Naive thymus-derived CD8-positive, alpha-beta T cell (primary cell): Measurements from ENCODE around the gene OPRL1. TPM values are rescaled to one million over a fixed set of nuclear protein-coding genes. Genes with fewer than 3 reads are reported as not detected.
"Not testable (repeated sequence)": the region's sequence is repeated elsewhere in the genome, so short reads cannot be mapped to it uniquely, and the experiment has no call there.

Experiments
- ATAC-seq, 2 donors: fragments of 150-1000 bp; cut with Tn5 transposase in 1 of 2; sonication (Bioruptor Pico), chemical (Tn5 transposase) in 1 of 2; 1 replicate in 1 of 2; 2 replicates in 1 of 2; pipeline ENCODE4 v1.10.0; 2021; ENCODE audit warnings: mild to moderate bottlenecking in 2 of 2, moderate library complexity in 2 of 2
- POLR2A ChIA-PET: fragments of 350-600 bp; sonication (Branson Sonifier 250); formaldehyde crosslinking; loops from one replicate; lab custom pipeline; 2021; ENCODE audit warnings: antibody characterized with exemption; lab: Charles Lee
- DNase-seq, 10 donors: peaks; one replicate each; pipeline versions ENCODE4 v3.0.0 to v3.0.0-alpha.2; 2020 to 2022
- H3K27ac Mint-ChIP-seq, 10 donors: one replicate each; pipeline ENCODE4 v1.8.0; 2020 to 2022; ENCODE audit warnings: mild to moderate bottlenecking in 10 of 10, mixed read lengths in 10 of 10, moderate library complexity in 4 of 10, inconsistent platforms in 1 of 10
- H3K27me3 Mint-ChIP-seq, 5 donors: one replicate each; pipeline ENCODE4 v1.8.0; 2021 to 2022; ENCODE audit warnings: mixed read lengths in 5 of 5
- H3K36me3 Mint-ChIP-seq, 3 donors: one replicate each; pipeline ENCODE4 v1.8.0; 2020 to 2022; ENCODE audit warnings: mixed read lengths in 3 of 3, mild to moderate bottlenecking in 2 of 3, inconsistent platforms in 1 of 3
- H3K4me1 Mint-ChIP-seq, 4 donors: one replicate each; pipeline ENCODE4 v1.8.0; 2021 to 2022; ENCODE audit warnings: mixed read lengths in 4 of 4
- H3K4me3 Mint-ChIP-seq, 10 donors: one replicate each; pipeline ENCODE4 v1.8.0; 2020 to 2022; ENCODE audit warnings: mild to moderate bottlenecking in 10 of 10, mixed read lengths in 10 of 10, moderate library complexity in 6 of 10, inconsistent platforms in 1 of 10
- H3K9me3 Mint-ChIP-seq, 9 donors: one replicate each; pipeline ENCODE4 v1.8.0; 2020 to 2022; ENCODE audit warnings: mixed read lengths in 9 of 9, mild to moderate bottlenecking in 3 of 9, inconsistent platforms in 1 of 9, moderate library complexity in 1 of 9
- polyA plus RNA-seq, 3 donors: library from polyadenylated mRNA; unstranded; fragments of 300-500 nt; fragmentation: Illumina TruSeq; gene quantifications; one replicate each; pipeline ENCODE4 v1.2.3, GENCODE V29; 2021
- total RNA-seq, 8 experiments: library from RNA in 2 of 8; stranded (reverse) in 2 of 8; gene quantifications; one replicate each; pipeline ENCODE4 v1.2.3 and lab custom pipeline; 2021 to 2026

Gene OPRL1
- total and polyA plus RNA-seq, 5 experiments from 2014 or later: 0.77 to 1.6 (median 0.91) TPM

DNA sequence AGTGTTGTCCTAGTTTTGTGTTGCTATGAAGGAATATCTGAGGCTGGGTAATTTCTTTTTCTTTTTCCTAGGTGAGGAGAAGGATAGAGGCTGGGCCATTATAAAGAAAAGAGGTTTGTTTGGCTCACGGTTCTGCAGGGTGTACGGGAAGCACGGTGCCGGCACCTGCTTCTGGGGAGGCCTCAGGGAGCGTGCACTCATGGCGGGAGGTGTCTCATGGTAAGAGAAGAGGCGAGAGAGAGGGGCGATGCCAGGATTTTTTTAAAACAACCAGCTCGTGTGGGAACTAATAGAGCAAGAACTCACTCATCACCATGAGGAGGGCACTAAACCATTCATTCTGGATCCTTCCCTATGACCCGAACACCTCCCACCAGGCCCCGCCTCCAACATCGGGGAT lies 41.7 kb downstream of the OPRL1 start:
- peaks cover 0 to 10% (median 2%) of the 10 kb centered on the region in 5 donors for H3K27me3 Mint-ChIP-seq
- no peaks in the 10 kb centered on the region for H3K9me3 Mint-ChIP-seq
- no peak overlapping the region for H3K4me3 Mint-ChIP-seq
- no peaks in the 10 kb centered on the region for H3K36me3 Mint-ChIP-seq
- peak in 2 of 10 donors; percentile 4 to 15 for DNase-seq
- H3K4me1 Mint-ChIP-seq: peaks cover 7 to 9% (median 9%) of the 10 kb centered on the region in 4 donors
- ATAC-seq: no peak
- H3K27ac Mint-ChIP-seq: no peak overlapping the region
- POLR2A ChIA-PET: interaction anchor here (1.9 to 3.4 kb wide), 3 partner anchors 37 to 82 kb away, joined by 9 to 13 read pairs (median 13); partner anchors contain the start of genes LKAAEAR1, OPRL1 and RGS19

DNA sequence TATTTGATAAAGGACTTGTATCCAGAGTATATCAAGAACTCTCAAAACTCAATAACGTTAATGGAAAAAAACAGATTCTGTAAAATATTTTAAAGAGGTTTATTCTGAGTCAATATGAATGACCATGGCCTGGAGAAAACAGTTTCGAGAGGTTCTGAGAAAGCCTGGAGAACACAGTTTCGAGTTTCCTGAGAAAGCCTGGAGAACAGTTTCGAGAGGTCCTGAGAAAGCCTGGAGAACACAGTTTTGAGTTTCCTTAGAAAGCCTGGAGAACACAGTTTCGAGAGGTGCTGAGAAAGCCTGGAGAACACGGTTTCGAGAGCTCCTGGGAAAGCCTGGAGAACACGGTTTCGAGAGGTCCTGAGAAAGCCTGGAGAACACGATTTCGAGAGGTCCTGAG lies 43.0 kb downstream of the OPRL1 start:
- H3K27me3 Mint-ChIP-seq, ATAC-seq, POLR2A ChIA-PET: not testable (repeated sequence)

DNA sequence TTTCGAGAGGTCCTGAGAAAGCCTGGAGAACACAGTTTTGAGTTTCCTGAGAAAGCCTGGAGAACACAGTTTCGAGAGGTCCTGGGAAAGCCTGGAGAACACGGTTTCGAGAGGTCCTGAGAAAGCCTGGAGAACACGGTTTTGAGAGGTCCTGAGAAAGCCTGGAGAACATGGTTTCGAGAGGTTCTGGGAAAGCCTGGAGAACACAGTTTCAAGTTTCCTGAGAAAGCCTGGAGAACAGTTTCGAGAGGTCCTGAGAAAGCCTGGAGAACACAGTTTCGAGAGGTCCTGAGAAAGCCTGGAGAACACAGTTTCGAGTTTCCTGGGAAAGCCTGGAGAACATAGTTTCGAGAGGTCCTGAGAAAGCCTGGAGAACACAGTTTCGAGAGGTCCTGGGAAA lies 43.6 kb downstream of the OPRL1 start:
- H3K4me3 Mint-ChIP-seq, H3K4me1 Mint-ChIP-seq, POLR2A ChIA-PET, H3K27ac Mint-ChIP-seq, H3K9me3 Mint-ChIP-seq, ATAC-seq, H3K36me3 Mint-ChIP-seq: not testable (repeated sequence)
- peaks cover 3 to 15% (median 7%) of the 10 kb centered on the region in 5 donors for H3K27me3 Mint-ChIP-seq
- DNase-seq: peak in 1 of 10 donors; percentile 8

More for the DNA sequence above, 43.0 kb downstream of the OPRL1 start:
- not testable (repeated sequence) for H3K4me3 Mint-ChIP-seq, H3K27ac Mint-ChIP-seq, H3K4me1 Mint-ChIP-seq, H3K36me3 Mint-ChIP-seq, H3K9me3 Mint-ChIP-seq
- peak in 1 of 10 donors; percentile 18 for DNase-seq

GRCh38 chr20:64129146-64129782 lies 49.4 kb downstream of the OPRL1 start:
- peak in 1 of 10 donors; percentile 58 for DNase-seq
- no peak for ATAC-seq
- Mint-ChIP-seq H3K27ac (peak overlapping the region in 2 of 10 donors; percentile 13 to 43), H3K27me3 (peaks cover 11 to 30% (median 16%) of the 10 kb centered on the region in 5 donors), H3K4me3 (no peak overlapping the region), H3K36me3 (no peaks in the 10 kb centered on the region), H3K9me3 (no peaks in the 10 kb centered on the region), H3K4me1 (peaks cover 0 to 2% (median 0%) of the 10 kb centered on the region in 4 donors)
- POLR2A ChIA-PET: interaction anchor here (0.7 kb wide), 1 partner anchor 386 kb away, joined by 3 read pairs; no protein-coding TSS in a partner anchor

- no peaks in the 10 kb centered on the region for H3K36me3 Mint-ChIP-seq
- DNase-seq (no peak), ATAC-seq (no peak)
Measured at GRCh38 chr20:64130271-64130670, 50.4 kb downstream of the OPRL1 start.

DNA sequence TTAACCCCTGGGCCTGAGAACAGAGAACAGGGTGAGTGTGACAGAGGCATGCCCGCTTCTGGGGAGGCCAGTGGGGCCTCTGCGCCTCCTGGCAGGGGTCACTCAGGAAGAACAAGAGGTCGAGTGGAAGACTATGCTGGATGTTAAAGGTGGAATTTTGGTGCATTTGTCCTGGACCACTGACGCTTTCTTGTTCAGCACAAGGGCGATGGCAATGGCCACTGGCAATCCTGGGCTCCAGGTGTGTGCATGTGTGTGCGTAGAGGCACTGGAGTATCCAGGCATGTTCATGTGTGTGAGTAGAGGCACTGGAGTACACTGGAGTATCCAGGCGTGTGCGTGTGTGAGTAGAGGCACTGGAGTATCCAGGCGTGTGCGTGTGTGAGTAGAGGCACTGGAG lies 51.0 kb downstream of the OPRL1 start:
- Mint-ChIP-seq H3K27ac (no peak overlapping the region), H3K27me3 (peaks cover 11 to 39% (median 15%) of the 10 kb centered on the region in 5 donors), H3K9me3 (no peaks in the 10 kb centered on the region), H3K36me3 (no peaks in the 10 kb centered on the region), H3K4me3 (no peak overlapping the region), H3K4me1 (peaks cover 0 to 4% (median 0%) of the 10 kb centered on the region in 4 donors)
- DNase-seq: peak in 1 of 10 donors; percentile 37
- no peak for ATAC-seq
- POLR2A ChIA-PET: no interaction called here

More at GRCh38 chr20:64130271-64130670, 50.4 kb downstream of the OPRL1 start:
- peaks cover 0 to 4% (median 0%) of the 10 kb centered on the region in 4 donors for H3K4me1 Mint-ChIP-seq
- peak overlapping the region in 2 of 10 donors; percentile 28 to 37 for H3K27ac Mint-ChIP-seq
- no peak overlapping the region for H3K4me3 Mint-ChIP-seq
- H3K27me3 Mint-ChIP-seq: peaks cover 11 to 33% (median 15%) of the 10 kb centered on the region in 5 donors
- no peaks in the 10 kb centered on the region for H3K9me3 Mint-ChIP-seq
- POLR2A ChIA-PET: interaction anchor here (0.7 kb wide), 1 partner anchor 388 kb away, joined by 3 read pairs; no protein-coding TSS in a partner anchor

DNA sequence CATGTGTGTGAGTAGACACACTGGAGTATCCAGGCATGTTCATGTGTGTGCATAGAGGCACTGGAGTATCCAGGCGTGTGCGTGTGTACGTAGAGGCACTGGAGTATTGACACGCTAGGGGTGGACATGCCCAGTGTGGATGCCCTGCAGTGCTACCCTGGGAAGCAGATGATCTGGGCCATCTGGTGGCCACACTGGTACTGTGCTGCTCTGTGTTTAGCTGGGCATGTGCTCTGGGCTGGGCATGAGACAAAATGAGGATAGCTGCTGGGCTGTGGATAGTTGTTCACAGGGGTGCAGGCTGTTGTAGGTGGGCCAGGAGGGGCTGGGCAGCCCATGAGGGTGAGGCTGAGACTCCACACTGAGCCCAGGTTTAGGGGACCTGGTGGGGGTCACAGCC lies 51.5 kb downstream of the OPRL1 start:
- no peak overlapping the region for H3K27ac Mint-ChIP-seq
- H3K36me3 Mint-ChIP-seq: no peaks in the 10 kb centered on the region
- no peak overlapping the region for H3K4me3 Mint-ChIP-seq
- ATAC-seq (no peak), DNase-seq (peak in 1 of 10 donors; percentile 21)
- H3K9me3 Mint-ChIP-seq: no peaks in the 10 kb centered on the region
- POLR2A ChIA-PET: no interaction called here
- peaks cover 0 to 4% (median 0%) of the 10 kb centered on the region in 4 donors for H3K4me1 Mint-ChIP-seq
- H3K27me3 Mint-ChIP-seq: peaks cover 12 to 44% (median 15%) of the 10 kb centered on the region in 5 donors

DNA sequence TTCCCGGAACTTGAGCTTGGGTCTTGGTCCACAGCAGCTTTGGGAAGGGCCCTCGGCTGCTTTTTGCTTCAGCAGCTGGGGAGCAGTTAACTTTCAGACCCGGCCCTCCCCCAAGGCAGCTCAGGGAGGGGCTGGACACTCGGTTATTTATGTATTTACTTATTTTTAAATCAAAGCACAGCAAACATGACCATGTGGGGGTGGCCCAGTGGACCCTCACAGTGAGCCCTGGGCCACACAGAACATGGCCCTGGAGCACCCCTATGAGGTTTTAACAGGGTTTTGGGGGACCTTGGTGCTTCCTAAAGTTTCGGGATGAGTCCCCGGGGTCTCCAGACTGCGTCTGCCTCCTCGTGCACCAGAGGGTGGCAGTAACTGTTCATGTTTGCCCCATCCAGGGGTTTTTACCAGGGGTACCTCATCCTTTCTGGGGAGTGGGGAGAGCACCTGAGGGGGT lies 54.1 kb downstream of the OPRL1 start:
- H3K9me3 Mint-ChIP-seq: no peaks in the 10 kb centered on the region
- POLR2A ChIA-PET: no interaction called here
- H3K4me1 Mint-ChIP-seq: peaks cover 0 to 4% (median 0%) of the 10 kb centered on the region in 4 donors
- no peak overlapping the region for H3K4me3 Mint-ChIP-seq
- no peak overlapping the region for H3K27ac Mint-ChIP-seq
- H3K27me3 Mint-ChIP-seq: peaks cover 7 to 35% (median 12%) of the 10 kb centered on the region in 5 donors
- no peak for DNase-seq
- H3K36me3 Mint-ChIP-seq: no peaks in the 10 kb centered on the region
- ATAC-seq: no peak

GRCh38 chr20:64134744-64135143 lies 54.9 kb downstream of the OPRL1 start:
- H3K36me3 Mint-ChIP-seq, H3K9me3 Mint-ChIP-seq, H3K4me3 Mint-ChIP-seq, H3K4me1 Mint-ChIP-seq, ATAC-seq, POLR2A ChIA-PET, H3K27ac Mint-ChIP-seq: not testable (repeated sequence)
- peak in 1 of 10 donors; percentile 13 for DNase-seq
- H3K27me3 Mint-ChIP-seq: peaks cover 4 to 27% (median 8%) of the 10 kb centered on the region in 5 donors

DNA sequence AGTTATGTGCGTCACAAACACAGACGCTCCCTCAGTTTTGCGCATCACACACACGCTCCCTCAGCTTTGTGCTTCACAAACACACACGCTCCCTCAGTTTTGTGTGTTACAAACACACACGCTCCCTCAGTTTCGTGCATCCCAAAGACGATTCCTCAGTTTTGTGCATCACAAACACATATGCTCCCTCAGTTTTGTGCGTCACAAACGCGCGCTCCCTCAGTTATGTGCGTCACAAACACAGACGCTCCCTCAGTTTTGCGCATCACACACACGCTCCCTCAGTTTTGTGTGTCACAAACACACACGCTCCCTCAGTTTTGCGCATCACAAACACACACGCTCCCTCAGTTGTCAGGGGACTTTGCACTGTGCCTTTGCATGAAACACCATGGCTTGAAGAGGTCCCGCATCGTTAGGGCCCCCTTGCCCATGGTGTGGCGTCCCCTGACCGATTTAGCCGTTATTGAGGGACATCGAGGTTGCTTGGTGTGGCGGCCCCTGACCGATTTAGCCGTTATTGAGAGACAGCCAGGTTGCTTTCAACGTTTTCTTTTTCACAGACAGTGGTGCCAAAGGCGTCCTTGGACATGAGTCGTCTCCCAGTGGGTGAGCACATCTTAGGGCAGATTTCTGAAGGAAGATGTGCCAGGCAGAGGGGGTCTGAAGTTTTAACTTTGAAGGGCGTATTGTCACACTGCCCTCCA lies 56.3 kb downstream of the OPRL1 start:
- H3K9me3 Mint-ChIP-seq: no peaks in the 10 kb centered on the region
- H3K4me3 Mint-ChIP-seq: no peak overlapping the region

DNA sequence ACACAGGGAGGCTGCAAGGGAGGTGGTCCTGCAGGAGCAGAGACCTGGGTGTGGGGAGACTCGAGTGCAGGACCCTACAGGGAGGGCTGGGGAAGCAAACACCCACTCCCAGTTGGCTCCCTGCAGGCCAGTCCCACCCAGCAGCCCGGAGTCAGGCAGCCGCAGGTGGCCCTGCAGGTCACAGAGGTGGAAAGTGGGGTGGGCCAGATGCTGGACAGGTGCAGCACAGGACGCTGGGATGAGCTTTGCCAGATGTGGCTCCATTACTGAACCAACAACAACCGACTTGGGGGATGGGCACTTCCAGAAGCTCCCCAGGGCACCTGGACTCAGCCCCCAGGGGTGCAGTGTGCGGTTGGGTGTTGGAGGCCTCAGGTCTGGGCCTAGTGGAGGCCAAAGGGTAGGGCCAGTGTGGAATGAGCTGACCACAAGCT lies 57.7 kb downstream of the OPRL1 start:
- H3K4me1 Mint-ChIP-seq: peaks cover 0 to 2% (median 0%) of the 10 kb centered on the region in 4 donors
- H3K4me3 Mint-ChIP-seq: no peak overlapping the region
- H3K9me3 Mint-ChIP-seq: no peaks in the 10 kb centered on the region
- H3K36me3 Mint-ChIP-seq: no peaks in the 10 kb centered on the region
- H3K27me3 Mint-ChIP-seq: peaks cover 0 to 40% (median 5%) of the 10 kb centered on the region in 5 donors
- DNase-seq (peak in 1 of 10 donors; percentile 36), ATAC-seq (no peak)
- peak overlapping the region in 1 of 10 donors; percentile 18 for H3K27ac Mint-ChIP-seq
- POLR2A ChIA-PET: no interaction called here

More for the DNA sequence above, 56.3 kb downstream of the OPRL1 start:
- Mint-ChIP-seq H3K27ac (peak overlapping the region in 2 of 10 donors; percentile 19 to 57), H3K27me3 (peaks cover 1 to 28% (median 2%) of the 10 kb centered on the region in 5 donors), H3K36me3 (no peaks in the 10 kb centered on the region), H3K4me1 (peaks cover 0 to 2% (median 0%) of the 10 kb centered on the region in 4 donors)
- ATAC-seq (no peak), DNase-seq (peak in 1 of 10 donors; percentile 10)
- POLR2A ChIA-PET: no interaction called here

DNA sequence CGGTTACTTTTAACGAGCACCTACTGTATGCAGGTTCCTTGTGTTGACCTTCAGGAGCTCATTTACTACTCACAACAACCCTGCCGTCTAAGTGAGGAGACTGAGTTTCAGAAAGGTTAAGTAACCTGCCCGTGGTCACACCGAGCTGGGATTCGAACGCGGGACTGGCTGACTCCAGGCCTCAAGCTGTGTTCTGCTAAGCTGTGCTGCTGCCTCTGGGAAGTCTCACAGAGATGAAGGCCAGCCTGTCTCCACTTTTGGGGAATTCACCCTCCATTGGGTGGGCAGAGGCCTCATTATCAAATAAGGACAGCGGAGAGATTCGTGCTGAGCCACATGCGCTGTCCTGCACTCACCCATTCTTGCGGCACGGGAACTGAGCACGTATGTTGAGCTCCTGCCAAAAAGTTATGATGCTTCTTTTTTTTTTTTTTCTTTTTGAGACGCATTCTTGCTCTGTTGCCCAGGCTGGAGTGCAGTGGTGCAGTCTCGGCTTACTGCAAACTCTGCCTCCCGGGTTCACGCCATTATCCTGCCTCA lies 58.5 kb downstream of the OPRL1 start:
- no peaks in the 10 kb centered on the region for H3K9me3 Mint-ChIP-seq
- POLR2A ChIA-PET: no interaction called here

More for the DNA sequence above, 58.5 kb downstream of the OPRL1 start:
- Mint-ChIP-seq H3K4me1 (peaks cover 0 to 2% (median 0%) of the 10 kb centered on the region in 4 donors), H3K27me3 (peaks cover 0 to 40% (median 5%) of the 10 kb centered on the region in 5 donors), H3K36me3 (no peaks in the 10 kb centered on the region), H3K27ac (no peak overlapping the region), H3K4me3 (no peak overlapping the region)
- no peak for DNase-seq
- no peak for ATAC-seq
